SKM-1 (cell line): ENCODE results near the gene ENDOV.
"Not testable (repeated sequence)": the region's sequence is repeated elsewhere in the genome, so short reads cannot be mapped to it uniquely, and the experiment has no call there.

ENCODE experiments used
- DNase-seq: peaks from one replicate; lab custom pipeline; 2025; ENCODE audit not compliant: unreplicated experiment; lab: John Stamatoyannopoulos, UW

The ENDOV gene

DNA sequence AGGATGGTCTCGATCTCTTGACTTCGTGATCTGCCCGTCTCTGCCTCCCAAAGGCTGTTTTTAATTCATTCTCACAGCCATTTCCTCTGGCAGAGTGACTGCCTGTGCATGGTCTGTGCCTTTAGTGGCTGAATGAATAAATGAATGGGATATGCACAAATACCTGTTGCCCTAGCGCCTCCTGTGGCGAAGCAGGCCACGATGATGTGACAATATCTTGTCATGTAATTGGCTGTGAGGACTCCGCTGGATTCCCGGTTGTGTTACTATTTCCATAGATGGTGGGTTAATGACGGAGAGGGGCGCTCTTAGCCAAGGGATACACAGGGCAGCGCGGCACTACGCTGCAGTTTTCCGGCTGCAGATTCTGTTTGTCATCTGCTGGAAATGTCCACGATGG, 26.8 kb upstream of the ENDOV start:
- DNase-seq, result no peak

DNA sequence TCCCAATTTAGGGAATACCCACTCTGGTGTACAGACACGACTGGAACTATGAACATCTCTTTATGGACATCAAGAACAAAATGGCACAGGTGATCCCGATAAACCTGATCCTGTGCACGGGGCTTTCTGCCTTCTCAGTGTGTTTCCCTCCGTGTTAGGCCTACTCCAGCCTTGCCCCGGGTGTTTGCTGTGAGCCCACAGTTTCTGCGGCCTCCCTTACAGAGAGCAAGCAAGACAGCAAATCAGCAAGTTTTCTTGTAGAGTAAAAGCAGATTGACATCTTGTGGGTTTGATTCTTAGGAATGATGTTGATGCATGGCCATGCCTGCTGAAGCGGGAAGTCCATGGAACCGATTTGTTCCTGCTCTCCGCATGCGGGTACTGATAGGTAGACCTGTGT, 26.4 kb upstream of the ENDOV start:
- no peak for DNase-seq

DNA sequence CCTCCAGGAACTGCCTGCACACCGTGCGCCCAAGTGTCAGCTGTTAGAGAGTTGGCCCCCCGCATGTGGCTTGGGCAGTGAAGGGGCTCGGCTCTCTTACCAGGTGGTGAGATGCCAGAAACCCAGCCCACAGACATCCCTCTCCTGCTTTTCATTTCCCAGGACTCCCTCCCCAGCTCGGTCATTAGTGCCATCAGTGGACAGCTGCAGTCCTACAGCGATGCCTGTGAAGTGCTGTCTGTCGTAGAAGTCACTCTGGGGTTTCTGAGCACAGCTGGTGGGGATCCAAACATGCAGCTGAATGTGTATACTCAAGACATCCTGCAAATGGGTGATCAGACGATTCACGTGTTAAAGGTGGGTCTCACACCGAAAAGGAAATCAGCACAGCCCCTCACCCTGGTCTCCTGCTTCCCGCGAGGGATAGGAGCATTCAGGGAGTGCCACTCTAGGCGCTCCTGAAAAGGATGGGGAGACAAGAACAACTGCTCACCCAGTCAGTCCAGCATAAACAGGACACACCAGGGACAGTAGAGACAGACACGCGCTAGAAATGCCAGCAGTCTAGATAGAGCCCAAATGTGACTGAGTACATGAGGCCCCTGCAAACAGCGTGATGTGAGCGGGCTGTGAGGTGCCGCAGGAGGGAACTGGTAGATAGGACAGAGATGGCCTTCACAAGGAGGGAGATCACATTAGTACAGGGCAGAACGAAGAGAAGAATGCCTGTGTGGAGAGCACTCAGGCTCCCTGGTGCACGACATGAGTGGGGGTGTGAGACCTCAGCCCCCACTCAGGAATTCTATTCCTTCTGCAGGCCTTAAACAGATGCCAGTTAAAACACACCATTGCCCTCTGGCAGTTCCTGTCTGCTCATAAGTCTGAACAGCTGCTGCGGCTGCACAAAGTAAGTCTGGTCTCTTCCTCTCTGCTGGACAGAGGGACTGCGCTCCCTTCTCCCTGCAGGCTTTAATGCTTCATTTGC, 25.7 kb upstream of the ENDOV start:
- no peak for DNase-seq

DNA sequence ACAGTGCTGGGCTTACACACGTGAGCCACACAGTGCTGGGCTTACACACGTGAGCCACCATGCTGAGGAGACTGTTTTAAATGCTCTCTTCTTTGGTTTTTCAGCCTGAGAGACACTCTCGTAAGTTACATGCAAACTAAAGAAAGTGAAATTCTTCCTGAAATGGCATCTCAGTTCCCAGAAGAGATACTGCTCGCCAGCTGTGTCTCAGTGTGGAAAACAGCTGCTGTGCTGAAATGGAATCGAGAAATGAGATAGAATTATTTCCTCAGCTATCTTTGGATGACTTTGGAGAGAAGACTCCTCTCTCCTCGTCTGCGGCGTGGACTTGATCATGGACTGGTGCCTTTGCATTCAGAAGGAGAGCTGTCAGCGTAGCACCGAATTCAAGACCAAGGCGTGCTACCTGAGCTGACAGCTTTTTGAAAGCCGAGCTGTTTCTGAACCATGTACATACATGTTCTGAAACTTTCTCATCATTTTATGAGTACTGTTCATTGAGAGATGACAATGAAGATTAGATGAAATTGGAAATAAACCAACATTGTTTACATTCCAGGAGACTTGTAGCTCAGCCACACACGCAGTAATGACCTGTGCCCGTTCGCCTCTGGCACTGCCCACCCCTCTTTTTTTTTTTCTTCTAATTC, 21.6 kb upstream of the ENDOV start:
- no peak for DNase-seq

DNA sequence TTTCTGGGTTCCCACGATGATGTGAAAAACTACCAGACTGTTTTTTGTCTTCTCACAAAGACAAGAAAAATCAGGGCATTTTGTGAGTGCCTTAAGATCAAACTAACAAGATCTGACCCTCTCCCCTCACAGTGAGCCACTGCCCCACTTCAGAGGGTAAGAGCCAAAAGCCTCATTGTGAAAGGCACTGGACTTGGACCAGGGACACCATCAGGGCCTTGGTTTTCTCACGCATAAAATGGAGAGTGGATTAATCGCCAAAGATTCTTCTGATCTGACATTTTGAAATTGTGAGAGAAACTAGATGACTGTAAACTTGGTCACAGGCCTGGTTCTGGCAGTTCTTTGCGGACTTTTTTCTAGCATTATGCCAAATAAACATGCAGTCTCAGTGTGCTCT, 21.0 kb upstream of the ENDOV start:
- DNase-seq, result no peak

DNA sequence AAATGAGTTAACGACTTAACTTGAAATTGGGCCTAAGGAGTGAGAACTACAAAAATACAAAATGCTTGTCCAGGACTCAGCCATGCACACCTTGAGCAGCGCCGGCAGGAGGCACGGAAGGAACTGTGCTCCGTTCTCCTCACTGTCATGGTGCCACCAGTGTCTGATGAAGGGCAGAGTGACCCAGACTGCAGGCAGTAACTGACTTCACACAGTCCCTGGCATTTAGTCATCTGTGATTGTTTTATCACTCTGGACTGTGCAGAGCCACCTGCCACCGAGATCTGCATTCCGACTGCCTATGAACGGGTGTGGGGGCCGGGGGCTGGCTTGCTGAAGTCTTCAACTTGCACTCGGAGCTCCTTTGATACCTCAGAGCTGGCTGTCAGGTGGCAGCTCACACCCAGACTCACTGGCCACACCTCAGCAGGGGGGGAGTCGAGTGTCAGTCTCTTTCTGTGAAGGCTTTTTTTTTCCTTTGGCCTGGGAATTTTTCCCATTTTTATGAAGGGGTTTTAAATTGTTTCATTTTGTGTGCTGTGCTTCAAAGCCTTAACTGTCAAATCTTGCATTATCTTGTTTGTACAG, 20.2 kb upstream of the ENDOV start:
- DNase-seq, result no peak

DNA sequence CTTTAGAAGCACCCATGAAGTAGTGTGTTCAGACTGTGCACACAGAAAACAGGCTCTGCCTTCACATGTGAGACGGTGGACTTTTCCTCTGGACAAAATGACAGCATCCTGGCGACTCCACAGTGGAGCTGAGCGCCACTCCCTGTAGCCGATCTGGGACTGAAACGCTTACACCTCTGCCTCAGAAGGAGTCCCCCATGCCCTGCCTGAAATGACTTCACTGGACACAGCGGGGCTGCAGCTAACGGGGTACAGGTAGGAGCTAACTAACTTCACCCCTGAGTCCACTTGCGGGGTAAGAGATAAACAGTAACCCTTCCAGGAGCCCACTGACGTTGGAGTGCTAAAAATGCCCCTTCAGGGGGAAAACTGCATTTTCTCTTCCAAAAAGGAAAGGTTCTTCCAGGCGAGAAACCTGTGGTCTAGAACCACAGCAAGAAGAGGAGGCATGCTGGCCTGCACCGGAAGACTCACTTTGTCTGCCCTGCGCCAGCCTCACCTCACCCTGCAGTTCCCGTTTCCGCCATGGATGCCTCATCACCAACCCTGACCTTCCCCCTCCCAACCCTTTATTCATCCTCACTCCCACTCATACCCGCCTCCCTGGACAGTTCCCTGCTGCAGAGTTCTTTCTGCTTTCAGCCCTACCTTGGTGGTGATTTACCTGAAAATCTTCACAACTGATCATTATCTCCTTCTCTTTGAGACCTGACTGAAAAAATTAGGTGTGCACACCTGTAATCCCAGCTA, 19.4 kb upstream of the ENDOV start:
- DNase-seq, result no peak

DNA sequence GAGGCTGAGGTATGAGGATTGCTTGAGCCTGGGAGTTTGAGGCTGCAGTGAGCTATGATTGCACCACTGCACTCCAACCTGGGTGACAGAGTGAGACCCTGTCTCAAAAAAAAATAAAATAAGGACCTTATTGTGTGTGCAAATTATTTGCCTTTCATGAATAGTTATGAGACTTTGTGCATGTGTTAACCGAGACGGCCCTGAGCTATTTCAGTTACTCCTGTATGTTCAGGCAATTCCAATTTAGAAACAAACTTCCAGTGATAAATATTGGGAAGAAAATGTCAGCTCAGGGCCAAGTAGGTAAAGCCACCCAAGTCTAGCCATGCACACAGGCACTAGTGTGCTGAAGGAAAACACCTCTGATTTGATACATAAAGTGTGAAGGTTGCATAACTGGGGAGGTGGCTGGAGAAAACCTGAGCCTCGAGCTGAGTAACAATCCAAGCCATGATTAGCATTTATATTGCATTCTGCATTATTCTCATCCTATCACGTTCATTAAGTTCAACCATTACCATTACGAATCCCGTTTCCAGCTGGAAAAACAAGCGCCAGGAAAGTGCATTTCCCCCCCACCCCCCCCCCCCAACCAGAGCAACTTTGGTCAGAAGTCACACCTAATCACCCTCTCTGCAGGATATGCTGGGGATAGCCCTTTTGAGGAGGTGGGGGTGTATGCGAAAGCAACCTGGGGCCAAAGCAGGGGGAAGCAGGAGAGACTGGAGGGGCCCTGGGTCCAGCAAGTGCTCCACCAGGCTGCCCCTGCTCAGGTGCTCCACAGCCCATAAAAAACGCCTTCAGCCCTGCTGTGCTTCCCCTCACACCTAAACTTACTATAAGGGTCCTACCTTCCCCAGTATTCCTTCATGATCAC, 18.6 kb upstream of the ENDOV start:
- DNase-seq, result no peak

DNA sequence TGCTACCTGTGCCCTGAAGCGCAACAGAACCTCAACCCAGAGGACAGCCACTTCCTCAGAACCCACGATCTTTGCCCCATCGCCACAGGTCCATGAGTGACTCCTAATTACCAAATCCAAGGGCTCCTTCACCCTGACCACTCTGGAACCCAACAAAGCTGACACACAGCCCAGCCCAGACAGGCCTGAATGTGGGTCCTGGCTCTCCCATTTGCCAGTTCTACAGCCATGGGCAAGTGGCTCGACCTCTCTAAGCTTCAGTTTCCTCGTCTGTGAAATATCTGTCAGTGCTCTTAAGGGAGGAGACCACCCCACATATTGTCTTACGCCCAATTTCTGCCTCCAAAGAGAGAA, 18.0 kb upstream of the ENDOV start:
- DNase-seq, result no peak

DNA sequence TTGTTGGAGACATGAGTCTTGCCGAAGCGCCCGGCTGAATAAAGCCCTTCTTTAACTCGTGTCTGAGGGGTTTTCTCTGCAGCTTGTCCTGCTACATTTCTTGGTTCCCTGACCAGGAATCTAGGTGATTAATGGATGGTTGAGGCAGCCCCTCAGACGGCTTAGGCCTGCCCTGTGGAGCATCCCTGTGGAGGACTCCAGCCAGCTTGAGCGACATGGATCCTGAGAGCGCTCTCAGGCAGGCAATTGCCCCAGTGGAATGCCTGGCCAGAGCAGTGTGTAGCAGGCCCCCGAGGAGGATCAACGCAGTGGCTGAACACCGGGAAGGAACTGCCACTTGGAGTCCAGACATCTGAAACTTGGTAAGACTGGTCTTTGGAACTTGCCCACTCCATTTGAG, 17.3 kb upstream of the ENDOV start:
- no peak for DNase-seq

DNA sequence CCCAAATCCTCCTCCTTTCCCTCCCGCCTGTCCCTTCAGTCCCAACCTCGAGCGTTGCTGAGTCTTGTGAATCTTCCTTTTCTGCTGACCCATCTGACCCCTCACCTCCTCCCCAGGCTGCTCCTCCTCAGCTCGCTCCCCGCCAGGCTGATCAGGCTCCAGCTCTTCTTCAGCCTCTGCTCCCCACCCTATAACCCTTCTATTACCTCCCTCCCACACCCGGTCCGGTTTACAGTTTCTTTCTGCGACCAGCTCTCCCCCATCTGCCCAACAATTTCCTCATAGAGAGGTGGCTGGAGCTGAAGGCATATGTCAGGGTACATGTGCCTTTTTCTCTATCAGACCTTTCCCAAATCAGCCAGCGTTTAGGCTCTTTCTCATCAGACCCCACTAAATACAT, 13.9 kb upstream of the ENDOV start:
- not testable (repeated sequence) for DNase-seq

DNA sequence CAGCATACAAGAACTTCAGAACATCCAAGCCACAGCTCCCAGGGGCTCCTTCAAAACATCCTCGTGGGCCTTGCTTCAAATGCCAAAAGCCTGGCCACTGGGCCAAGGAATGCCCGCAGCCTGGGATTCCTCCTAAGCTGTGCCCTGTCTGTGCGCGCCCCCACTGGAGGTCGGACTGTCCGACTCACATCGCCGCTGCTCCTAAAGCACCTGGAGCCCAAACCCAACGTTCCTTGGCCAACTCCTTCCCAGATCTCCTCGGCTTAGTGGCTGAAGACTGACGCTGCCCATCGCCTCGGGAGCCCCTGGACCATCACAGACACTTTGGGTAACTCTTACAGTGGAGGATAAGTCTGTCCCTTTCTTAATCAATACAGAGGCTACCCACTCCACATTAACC, 12.9 kb upstream of the ENDOV start:
- DNase-seq, result not testable (repeated sequence)

DNA sequence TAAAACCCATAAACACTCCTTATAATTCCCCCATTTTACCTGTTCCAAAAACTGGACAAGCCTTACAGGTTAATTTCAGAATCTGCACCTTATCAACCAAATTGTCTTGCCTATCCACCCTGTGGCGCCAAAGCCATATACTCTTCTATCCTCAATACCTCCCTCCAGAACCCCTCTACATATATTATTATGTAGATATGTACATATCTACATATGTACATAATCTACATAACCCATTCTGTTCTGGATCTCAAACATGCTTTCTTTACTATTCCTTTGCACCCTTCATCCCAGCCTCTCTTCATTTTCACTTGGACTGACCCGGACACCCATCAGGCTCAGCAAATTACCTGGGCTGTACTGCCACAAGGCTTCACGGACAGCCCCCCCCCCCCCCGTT, 12.0 kb upstream of the ENDOV start:
- DNase-seq, result no peak

DNA sequence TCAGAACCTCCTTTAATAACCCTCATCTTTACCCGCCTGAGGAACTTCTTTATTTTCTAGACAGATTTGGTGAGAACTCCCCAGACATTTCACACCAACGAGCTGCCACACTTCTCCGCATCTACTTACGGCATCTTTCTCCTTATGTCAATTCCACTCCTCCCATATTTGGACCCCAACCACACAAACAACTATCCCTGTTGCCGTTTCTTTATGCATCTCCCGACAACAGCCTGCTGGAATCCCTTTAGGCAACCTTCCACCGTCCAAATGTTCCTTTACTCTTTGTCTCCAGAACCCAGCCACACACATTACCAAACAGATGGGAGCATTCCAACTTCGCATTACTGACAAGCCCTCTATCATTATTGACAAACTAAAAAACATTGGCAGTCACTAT, 8.8 kb upstream of the ENDOV start:
- no peak for DNase-seq

DNA sequence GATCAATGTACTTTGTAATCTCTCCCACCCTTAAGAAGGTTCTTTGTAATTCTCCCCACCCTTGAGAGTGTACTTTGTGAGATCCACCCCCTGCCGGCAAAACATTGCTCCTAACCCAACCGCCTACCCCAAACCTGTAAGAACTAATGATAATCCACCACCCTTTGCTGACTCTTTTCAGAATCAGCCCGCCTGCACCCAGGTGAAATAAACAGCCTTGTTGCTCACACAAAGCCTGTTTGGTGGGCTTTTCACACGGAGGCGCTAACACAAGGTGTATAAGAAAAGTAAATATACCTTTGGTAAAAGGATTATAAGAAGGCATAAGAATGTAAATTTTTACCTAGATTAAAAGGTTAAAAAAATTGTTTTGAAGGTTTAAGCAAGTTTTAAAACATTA, 7.0 kb upstream of the ENDOV start:
- DNase-seq, result not testable (repeated sequence)

DNA sequence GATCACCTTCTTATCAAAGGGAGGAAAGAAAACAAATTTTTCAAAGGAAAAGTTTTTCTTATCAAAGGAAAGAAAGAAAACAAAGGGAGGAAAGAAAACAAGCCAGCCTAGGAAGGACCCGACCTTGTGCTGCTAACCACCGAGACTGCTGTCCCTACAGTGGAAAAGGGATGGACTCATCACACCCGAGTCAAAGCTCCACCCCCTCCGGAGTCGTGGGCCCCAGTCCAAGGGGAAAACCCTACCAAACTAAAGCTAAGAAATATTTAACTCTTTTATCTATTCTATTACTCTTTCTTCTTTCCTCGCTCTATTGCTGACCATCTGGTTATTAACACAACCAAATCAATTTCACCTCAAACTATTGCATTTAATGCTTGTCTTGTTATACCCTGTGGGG, 6.1 kb upstream of the ENDOV start:
- no peak for DNase-seq

DNA sequence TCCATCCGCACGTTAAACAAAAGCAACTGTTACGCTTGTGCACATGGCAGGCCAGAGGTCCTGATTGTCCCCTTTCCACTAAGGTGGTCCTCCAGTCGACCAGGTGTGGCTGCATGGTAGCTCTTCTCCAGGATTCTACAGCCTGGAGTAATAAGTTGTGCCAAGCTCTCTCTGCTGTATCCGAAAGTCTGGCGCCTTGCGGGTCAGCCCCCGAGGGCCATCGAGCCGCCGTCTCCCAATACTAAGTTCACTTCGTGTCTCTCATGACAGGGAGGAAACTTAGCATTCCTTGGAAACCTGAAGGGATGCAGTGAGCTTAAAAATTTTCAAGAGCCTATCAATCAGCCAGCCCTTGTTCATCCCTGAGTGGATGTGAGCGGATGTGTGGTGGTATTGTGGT, 5.3 kb upstream of the ENDOV start:
- DNase-seq, result no peak

DNA sequence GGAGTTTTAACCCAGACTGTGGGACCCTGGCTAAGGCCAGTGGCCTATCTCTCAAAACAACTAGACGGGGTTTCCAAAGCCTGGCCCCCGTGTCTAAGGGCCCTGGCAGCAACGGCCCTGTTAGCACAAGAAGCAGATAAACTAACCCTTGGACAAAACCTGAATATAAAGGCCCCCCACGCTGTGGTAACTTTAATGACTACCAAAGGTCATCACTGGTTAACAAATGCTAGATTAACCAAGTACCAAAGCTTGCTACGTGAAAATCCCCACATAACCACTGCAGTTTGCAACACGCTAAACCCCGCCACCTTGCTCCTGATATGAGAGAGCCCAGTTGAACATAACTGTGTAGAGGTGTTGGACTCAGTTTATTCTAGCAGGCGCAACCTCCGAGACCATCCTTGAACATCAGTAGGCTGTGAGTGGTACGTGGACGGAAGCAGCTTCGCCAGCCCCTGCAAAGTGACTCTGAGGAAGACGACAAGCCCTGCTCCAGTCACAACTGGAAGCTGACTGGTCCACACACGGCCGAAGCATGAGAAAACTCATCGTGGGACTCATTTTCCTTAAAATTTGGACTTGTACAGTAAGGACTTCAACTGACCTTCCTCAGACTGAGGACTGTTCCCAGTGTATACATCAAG, 4.4 kb upstream of the ENDOV start:
- not testable (repeated sequence) for DNase-seq

DNA sequence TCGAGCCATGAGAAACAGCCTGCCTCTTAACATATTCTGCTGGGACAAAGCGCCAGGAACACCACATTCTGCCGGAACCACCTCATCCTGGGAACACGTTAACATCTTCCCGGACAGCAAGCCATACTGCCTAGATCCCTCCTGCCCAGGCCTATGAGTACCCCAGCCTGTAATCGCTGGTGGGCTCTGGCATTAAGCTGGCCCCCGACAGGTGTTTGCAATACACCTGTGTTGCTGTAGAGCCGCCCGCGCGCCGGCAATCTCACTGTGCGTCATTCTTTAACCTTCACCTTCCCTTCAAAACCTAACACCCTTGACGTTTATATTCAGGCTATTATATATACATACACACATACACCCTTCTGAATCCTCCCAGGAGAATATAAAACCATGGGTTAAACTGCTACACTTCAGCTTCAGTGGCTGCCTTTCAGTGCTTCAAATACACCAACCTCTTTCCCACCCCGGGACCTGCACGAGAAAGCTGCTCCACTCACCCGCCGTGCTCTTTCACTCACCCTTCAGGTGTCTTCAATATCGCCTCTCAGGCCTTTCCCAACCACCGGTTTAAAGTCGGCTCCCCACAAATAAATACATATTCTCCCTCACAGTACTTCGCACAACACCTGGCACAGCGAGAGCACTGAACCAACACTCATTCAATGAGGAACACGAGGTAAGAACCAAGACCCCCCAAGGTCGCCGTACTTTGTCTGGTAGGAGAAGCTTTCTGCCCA, 1.0 kb upstream of the ENDOV start:
- DNase-seq, result no peak

DNA sequence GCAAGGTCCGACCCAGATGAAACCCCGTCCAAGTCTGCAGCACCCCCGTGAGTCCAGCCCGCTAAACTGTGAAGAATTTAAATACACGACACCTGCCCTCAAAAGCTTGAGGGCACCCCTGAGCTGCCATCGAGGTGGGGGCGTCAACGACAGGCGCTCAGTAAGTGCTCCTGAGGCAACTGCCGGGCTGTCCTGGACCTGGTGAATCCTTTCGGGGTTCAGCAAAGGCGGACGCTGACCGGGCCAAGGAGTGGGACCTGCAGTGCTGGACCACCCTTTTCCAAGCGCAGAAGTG, 512 bp upstream of the ENDOV start:
- DNase-seq, result no peak
